ENCODE results near the gene GTF2A1L. TPM values are rescaled to one million over a fixed set of nuclear protein-coding genes. Genes with fewer than 3 reads are reported as not detected.

GTF2A1L gene
- total and polyA plus RNA-seq, 4 donors = 0.02 to 0.67 TPM; not detected in 2

DNA sequence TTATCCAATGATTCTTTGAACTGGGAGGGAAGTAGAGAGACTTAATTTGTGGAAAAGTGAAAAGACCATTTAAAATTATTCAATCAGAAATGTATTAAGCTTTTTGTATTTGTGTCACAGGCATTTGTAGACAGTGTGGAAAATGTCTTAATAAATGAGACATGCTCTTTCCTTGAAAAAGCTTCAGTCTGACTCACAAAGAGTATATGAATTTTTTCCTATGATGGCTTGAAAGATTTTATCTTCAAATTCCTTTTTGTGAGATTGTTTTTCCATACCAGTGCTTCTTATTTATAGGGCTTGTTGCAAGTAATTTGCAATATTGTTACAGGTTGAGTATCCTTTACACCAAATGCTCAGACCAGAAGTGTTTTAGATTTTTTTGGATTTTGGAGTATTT lies 48.2 kb upstream of the GTF2A1L start:
- Histone ChIP-seq H3K9ac (ENCODE audit: low read depth in 1 of 2, low read length in 2 of 2) (no peak overlapping the region), H3K9me3 (ENCODE audit: control insufficient read depth in 4 of 4, low read length in 3 of 4) (no peaks in the 10 kb centered on the region), H3K36me3 (ENCODE audit: control insufficient read depth in 4 of 4, insufficient read depth in 3 of 4, low read depth in 1 of 4, low read length in 3 of 4) (no peaks in the 10 kb centered on the region), H3K4me1 (ENCODE audit: control insufficient read depth in 4 of 4, insufficient read depth in 4 of 4, low read length in 3 of 4) (no peaks in the 10 kb centered on the region), H3K27me3 (ENCODE audit: control insufficient read depth in 4 of 4, insufficient read depth in 4 of 4, low read length in 3 of 4) (no peaks in the 10 kb centered on the region), H3K27ac (ENCODE audit: low read depth in 1 of 2, low read length in 2 of 2) (no peak overlapping the region), H3K4me3 (ENCODE audit: low read depth in 1 of 3, low read length in 3 of 3) (no peak overlapping the region)
- no peak for TF ChIP-seq GABPA (IDR thresholded peaks at IDR 0.05 in 1 of 2, conservative IDR thresholded peaks at IDR 0.05 in 1 of 2)
- TF ChIP-seq, protein P1, sequence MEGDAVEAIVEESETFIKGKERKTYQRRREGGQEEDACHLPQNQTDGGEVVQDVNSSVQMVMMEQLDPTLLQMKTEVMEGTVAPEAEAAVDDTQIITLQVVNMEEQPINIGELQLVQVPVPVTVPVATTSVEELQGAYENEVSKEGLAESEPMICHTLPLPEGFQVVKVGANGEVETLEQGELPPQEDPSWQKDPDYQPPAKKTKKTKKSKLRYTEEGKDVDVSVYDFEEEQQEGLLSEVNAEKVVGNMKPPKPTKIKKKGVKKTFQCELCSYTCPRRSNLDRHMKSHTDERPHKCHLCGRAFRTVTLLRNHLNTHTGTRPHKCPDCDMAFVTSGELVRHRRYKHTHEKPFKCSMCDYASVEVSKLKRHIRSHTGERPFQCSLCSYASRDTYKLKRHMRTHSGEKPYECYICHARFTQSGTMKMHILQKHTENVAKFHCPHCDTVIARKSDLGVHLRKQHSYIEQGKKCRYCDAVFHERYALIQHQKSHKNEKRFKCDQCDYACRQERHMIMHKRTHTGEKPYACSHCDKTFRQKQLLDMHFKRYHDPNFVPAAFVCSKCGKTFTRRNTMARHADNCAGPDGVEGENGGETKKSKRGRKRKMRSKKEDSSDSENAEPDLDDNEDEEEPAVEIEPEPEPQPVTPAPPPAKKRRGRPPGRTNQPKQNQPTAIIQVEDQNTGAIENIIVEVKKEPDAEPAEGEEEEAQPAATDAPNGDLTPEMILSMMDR (IDR thresholded peaks at IDR 0.05; ENCODE audit: low read depth, low read length, missing input control) = no peak
- no peak for TF ChIP-seq FOXA1 (IDR thresholded peaks at IDR 0.05)
- TF ChIP-seq FOXA2 (IDR thresholded peaks at IDR 0.05) = no peak
- TF ChIP-seq RXRA (IDR thresholded peaks at IDR 0.05) = no peak
- TF ChIP-seq HNF4G (IDR thresholded peaks at IDR 0.05) = no peak
- no peak for TF ChIP-seq TAF1 (conservative IDR thresholded peaks at IDR 0.05)
- no peak for TF ChIP-seq EGR1 (IDR thresholded peaks at IDR 0.05; ENCODE audit: low read depth in 2 of 2)
- TF ChIP-seq MAX (IDR thresholded peaks at IDR 0.05) = no peak
- no peak for TF ChIP-seq YY1 (IDR thresholded peaks at IDR 0.05)
- TF ChIP-seq ATF3 (IDR thresholded peaks at IDR 0.05) = no peak
- no peak for TF ChIP-seq RAD21 (IDR thresholded peaks at IDR 0.05)
- no peak for TF ChIP-seq SP1 (IDR thresholded peaks at IDR 0.05)
- DNase-seq (ENCODE audit: low spot score) = no peak

GRCh38 chr2:48572816-48573215 lies 44.8 kb upstream of the GTF2A1L start:
- Histone ChIP-seq H3K27ac (ENCODE audit: low read depth in 1 of 2, low read length in 2 of 2) (no peak overlapping the region), H3K27me3 (ENCODE audit: control insufficient read depth in 4 of 4, insufficient read depth in 4 of 4, low read length in 3 of 4) (no peaks in the 10 kb centered on the region), H3K4me3 (ENCODE audit: low read depth in 1 of 3, low read length in 3 of 3) (no peak overlapping the region), H3K4me1 (ENCODE audit: control insufficient read depth in 4 of 4, insufficient read depth in 4 of 4, low read length in 3 of 4) (no peaks in the 10 kb centered on the region), H3K9ac (ENCODE audit: low read depth in 1 of 2, low read length in 2 of 2) (no peak overlapping the region), H3K36me3 (ENCODE audit: control insufficient read depth in 4 of 4, insufficient read depth in 3 of 4, low read depth in 1 of 4, low read length in 3 of 4) (no peaks in the 10 kb centered on the region), H3K9me3 (ENCODE audit: control insufficient read depth in 4 of 4, low read length in 3 of 4) (no peaks in the 10 kb centered on the region)
- 70% methylated on average over 5 of the region's 5 CpGs for WGBS
- TF ChIP-seq HNF4A (conservative IDR thresholded peaks at IDR 0.05) (no peak), FOXA1 (IDR thresholded peaks at IDR 0.05) (no peak), NR2F2 (IDR thresholded peaks at IDR 0.05) (no peak), RAD21 (IDR thresholded peaks at IDR 0.05) (no peak), JUND (IDR thresholded peaks at IDR 0.05) (no peak), REST (IDR thresholded peaks at IDR 0.05) (no peak), EGR1 (IDR thresholded peaks at IDR 0.05; ENCODE audit: low read depth in 2 of 2) (no peak), SP1 (IDR thresholded peaks at IDR 0.05) (no peak), GABPA (IDR thresholded peaks at IDR 0.05 in 1 of 2, conservative IDR thresholded peaks at IDR 0.05 in 1 of 2) (no peak), HNF4G (IDR thresholded peaks at IDR 0.05) (no peak), YY1 (IDR thresholded peaks at IDR 0.05) (no peak), RXRA (IDR thresholded peaks at IDR 0.05) (no peak), MAX (IDR thresholded peaks at IDR 0.05) (no peak)
- TF ChIP-seq, protein P2, sequence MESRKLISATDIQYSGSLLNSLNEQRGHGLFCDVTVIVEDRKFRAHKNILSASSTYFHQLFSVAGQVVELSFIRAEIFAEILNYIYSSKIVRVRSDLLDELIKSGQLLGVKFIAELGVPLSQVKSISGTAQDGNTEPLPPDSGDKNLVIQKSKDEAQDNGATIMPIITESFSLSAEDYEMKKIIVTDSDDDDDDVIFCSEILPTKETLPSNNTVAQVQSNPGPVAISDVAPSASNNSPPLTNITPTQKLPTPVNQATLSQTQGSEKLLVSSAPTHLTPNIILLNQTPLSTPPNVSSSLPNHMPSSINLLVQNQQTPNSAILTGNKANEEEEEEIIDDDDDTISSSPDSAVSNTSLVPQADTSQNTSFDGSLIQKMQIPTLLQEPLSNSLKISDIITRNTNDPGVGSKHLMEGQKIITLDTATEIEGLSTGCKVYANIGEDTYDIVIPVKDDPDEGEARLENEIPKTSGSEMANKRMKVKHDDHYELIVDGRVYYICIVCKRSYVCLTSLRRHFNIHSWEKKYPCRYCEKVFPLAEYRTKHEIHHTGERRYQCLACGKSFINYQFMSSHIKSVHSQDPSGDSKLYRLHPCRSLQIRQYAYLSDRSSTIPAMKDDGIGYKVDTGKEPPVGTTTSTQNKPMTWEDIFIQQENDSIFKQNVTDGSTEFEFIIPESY (IDR thresholded peaks at IDR 0.05) = no peak
- TF ChIP-seq, protein P1 (IDR thresholded peaks at IDR 0.05; ENCODE audit: low read depth, low read length, missing input control) = no peak
- DNase-seq (ENCODE audit: low spot score) = no peak
